Neural progenitor cell (in vitro differentiated cells): Measurements from ENCODE around the gene SRBD1. TPM values are rescaled to one million over a fixed set of nuclear protein-coding genes. Genes with fewer than 3 reads are reported as not detected.

Experiments
- DNase-seq: peaks from one replicate; pipeline ENCODE4 v3.0.0-alpha.2; 2016; ENCODE audit warnings: low spot score
- H2AFZ ChIP-seq: fragments of 200-600 bp; sonication (generic); replicated peaks from 2 replicates; pipeline ENCODE4 v1.6.1; 2016; ENCODE audit warnings: antibody characterized with exemption
- H3F3A ChIP-seq: fragments of 200-600 bp; sonication (generic); 2 replicates; pipeline ENCODE4 v1.6.1; 2016; ENCODE audit warnings: antibody characterized with exemption, low read depth
- H3K27ac ChIP-seq: fragments of 200-600 bp; sonication (generic); 2 replicates; pipeline ENCODE4 v1.5.1; 2016; ENCODE audit warnings: mild to moderate bottlenecking
- H3K27me3 ChIP-seq: fragments of 200-600 bp; sonication (generic); 2 replicates; pipeline ENCODE4 v1.6.1; 2016; ENCODE audit warnings: mild to moderate bottlenecking, moderate library complexity
- H3K36me3 ChIP-seq: fragments of 200-600 bp; sonication (generic); 2 replicates; pipeline ENCODE4 v1.5.1; 2016
- H3K4me1 ChIP-seq: fragments of 200-600 bp; sonication (generic); 2 replicates; pipeline ENCODE4 v1.6.1; 2016; ENCODE audit warnings: mixed run types
- H3K4me2 ChIP-seq: fragments of 200-600 bp; sonication (generic); 2 replicates; pipeline ENCODE4 v1.6.1; 2016
- H3K4me3 ChIP-seq: fragments of 200-600 bp; sonication (generic); 2 replicates; pipeline ENCODE4 v1.5.1; 2016
- H3K79me2 ChIP-seq: fragments of 200-600 bp; sonication (generic); 2 replicates; pipeline ENCODE4 v1.6.1; 2016; ENCODE audit warnings: low read depth
- H3K9ac ChIP-seq: fragments of 200-600 bp; sonication (generic); 2 replicates; pipeline ENCODE4 v1.6.1; 2016
- H3K9me3 ChIP-seq: fragments of 200-600 bp; sonication (generic); 2 replicates; pipeline ENCODE4 v1.5.1; 2016; ENCODE audit warnings: low read depth
- H4K20me1 ChIP-seq: fragments of 200-600 bp; sonication (generic); 2 replicates; pipeline ENCODE4 v1.6.1; 2016; ENCODE audit warnings: low read depth
- H3K27ac Mint-ChIP-seq: 3 replicates; pipeline ENCODE4 v1.8.0; 2021; ENCODE audit warnings: mixed read lengths
- H3K27me3 Mint-ChIP-seq: 2 replicates; pipeline ENCODE4 v1.8.0; 2022; ENCODE audit warnings: low read depth, mild to moderate bottlenecking, inconsistent platforms, moderate library complexity, mixed read lengths; ENCODE audit not compliant: insufficient read depth
- H3K36me3 Mint-ChIP-seq: 3 replicates; pipeline ENCODE4 v1.8.0; 2021; ENCODE audit warnings: mixed read lengths
- H3K4me1 Mint-ChIP-seq: 3 replicates; pipeline ENCODE4 v1.8.0; 2021; ENCODE audit warnings: mixed read lengths
- H3K4me3 Mint-ChIP-seq: 3 replicates; pipeline ENCODE4 v1.8.0; 2021; ENCODE audit warnings: mild to moderate bottlenecking, moderate library complexity, mixed read lengths
- H3K9me3 Mint-ChIP-seq: 3 replicates; pipeline ENCODE4 v1.8.0; 2020; ENCODE audit warnings: mixed read lengths
- EZH2 ChIP-seq: fragments of 200-600 bp; sonication (generic); IDR thresholded peaks from 2 replicates; pipeline ENCODE4 v1.6.1; 2017; ENCODE audit warnings: antibody characterized with exemption, mild to moderate bottlenecking, moderate library complexity
- EZH2phosphoT487 ChIP-seq: fragments of 200-600 bp; sonication (generic); IDR thresholded peaks from 2 replicates; pipeline ENCODE4 v1.6.1; 2017; ENCODE audit warnings: antibody characterized with exemption
- total RNA-seq: library from RNA; depleted of rRNA; stranded (reverse); fragments of >200 nt; gene quantifications from 2 replicates; pipeline ENCODE4 v1.2.3, GENCODE V29; 2015; ENCODE audit warnings: low replicate concordance
- TF ChIP-seq, protein P1 (sequence below): fragments of 200-600 bp; sonication (generic); IDR thresholded peaks from 2 replicates; pipeline ENCODE4 v1.5.1; 2017; ENCODE audit warnings: antibody characterized with exemption, mild to moderate bottlenecking

SRBD1 gene
- total RNA-seq, 1 donor from 2014 or later, result 37.2 TPM

GRCh38 chr2:45382744-45383143 lies 228.3 kb downstream of the SRBD1 start:
- no peaks in the 10 kb centered on the region for H3K27me3 Mint-ChIP-seq
- Histone ChIP-seq H3K4me2 (no peak overlapping the region), H3K27ac (no peak overlapping the region), H2AFZ (no peak overlapping the region), H3K4me1 (no peaks in the 10 kb centered on the region), H3F3A (no peaks in the 10 kb centered on the region), H3K4me3 (no peak overlapping the region), H3K9ac (no peak overlapping the region), H3K79me2 (no peaks in the 10 kb centered on the region), H3K9me3 (no peaks in the 10 kb centered on the region), H3K27me3 (no peaks in the 10 kb centered on the region), H3K36me3 (no peaks in the 10 kb centered on the region), H4K20me1 (no peaks in the 10 kb centered on the region)
- no peaks in the 10 kb centered on the region for H3K9me3 Mint-ChIP-seq
- H3K4me1 Mint-ChIP-seq, result no peaks in the 10 kb centered on the region
- DNase-seq, result no peak
- no peak overlapping the region for H3K4me3 Mint-ChIP-seq
- H3K27ac Mint-ChIP-seq, result no peak overlapping the region
- peaks cover 1% of the 10 kb centered on the region for H3K36me3 Mint-ChIP-seq
- TF ChIP-seq, protein P1, sequence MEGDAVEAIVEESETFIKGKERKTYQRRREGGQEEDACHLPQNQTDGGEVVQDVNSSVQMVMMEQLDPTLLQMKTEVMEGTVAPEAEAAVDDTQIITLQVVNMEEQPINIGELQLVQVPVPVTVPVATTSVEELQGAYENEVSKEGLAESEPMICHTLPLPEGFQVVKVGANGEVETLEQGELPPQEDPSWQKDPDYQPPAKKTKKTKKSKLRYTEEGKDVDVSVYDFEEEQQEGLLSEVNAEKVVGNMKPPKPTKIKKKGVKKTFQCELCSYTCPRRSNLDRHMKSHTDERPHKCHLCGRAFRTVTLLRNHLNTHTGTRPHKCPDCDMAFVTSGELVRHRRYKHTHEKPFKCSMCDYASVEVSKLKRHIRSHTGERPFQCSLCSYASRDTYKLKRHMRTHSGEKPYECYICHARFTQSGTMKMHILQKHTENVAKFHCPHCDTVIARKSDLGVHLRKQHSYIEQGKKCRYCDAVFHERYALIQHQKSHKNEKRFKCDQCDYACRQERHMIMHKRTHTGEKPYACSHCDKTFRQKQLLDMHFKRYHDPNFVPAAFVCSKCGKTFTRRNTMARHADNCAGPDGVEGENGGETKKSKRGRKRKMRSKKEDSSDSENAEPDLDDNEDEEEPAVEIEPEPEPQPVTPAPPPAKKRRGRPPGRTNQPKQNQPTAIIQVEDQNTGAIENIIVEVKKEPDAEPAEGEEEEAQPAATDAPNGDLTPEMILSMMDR, result no peak
- TF ChIP-seq EZH2phosphoT487, result no peak
- TF ChIP-seq EZH2, result no peak

- TF ChIP-seq EZH2phosphoT487 (no peak), EZH2 (no peak)
- TF ChIP-seq, protein P1, result no peak
- no peak overlapping the region for H2AFZ ChIP-seq
Measured at GRCh38 chr2:45380131-45380836, 230.8 kb downstream of the SRBD1 start.

GRCh38 chr2:45379399-45380087 lies 231.5 kb downstream of the SRBD1 start:
- Histone ChIP-seq H3K27me3 (no peaks in the 10 kb centered on the region), H2AFZ (no peak overlapping the region), H3K4me2 (no peak overlapping the region), H3K4me1 (no peaks in the 10 kb centered on the region), H3K9me3 (no peaks in the 10 kb centered on the region), H3K36me3 (no peaks in the 10 kb centered on the region), H3K27ac (no peak overlapping the region), H4K20me1 (no peaks in the 10 kb centered on the region), H3F3A (no peaks in the 10 kb centered on the region), H3K4me3 (no peak overlapping the region), H3K79me2 (no peaks in the 10 kb centered on the region), H3K9ac (no peak overlapping the region)
- Mint-ChIP-seq H3K36me3 (peaks cover 1% of the 10 kb centered on the region), H3K27me3 (no peaks in the 10 kb centered on the region), H3K9me3 (peaks cover 2% of the 10 kb centered on the region), H3K4me1 (no peaks in the 10 kb centered on the region), H3K27ac (no peak overlapping the region), H3K4me3 (no peak overlapping the region)
- DNase-seq, result no peak
- TF ChIP-seq EZH2 (no peak), EZH2phosphoT487 (no peak)

More at GRCh38 chr2:45380131-45380836, 230.8 kb downstream of the SRBD1 start:
- no peak for DNase-seq
- no peak overlapping the region for H3K9ac ChIP-seq
- no peaks in the 10 kb centered on the region for H4K20me1 ChIP-seq
- Mint-ChIP-seq H3K4me3 (no peak overlapping the region), H3K4me1 (no peaks in the 10 kb centered on the region), H3K9me3 (peaks cover 2% of the 10 kb centered on the region), H3K27me3 (no peaks in the 10 kb centered on the region), H3K27ac (no peak overlapping the region), H3K36me3 (peaks cover 1% of the 10 kb centered on the region)
- H3F3A ChIP-seq, result no peaks in the 10 kb centered on the region
- H3K27ac ChIP-seq, result no peak overlapping the region
- no peaks in the 10 kb centered on the region for H3K4me1 ChIP-seq
- H3K27me3 ChIP-seq, result no peaks in the 10 kb centered on the region
- H3K4me3 ChIP-seq, result no peak overlapping the region
- no peaks in the 10 kb centered on the region for H3K36me3 ChIP-seq
- no peaks in the 10 kb centered on the region for H3K79me2 ChIP-seq
- no peaks in the 10 kb centered on the region for H3K9me3 ChIP-seq
- H3K4me2 ChIP-seq, result no peak overlapping the region

DNA sequence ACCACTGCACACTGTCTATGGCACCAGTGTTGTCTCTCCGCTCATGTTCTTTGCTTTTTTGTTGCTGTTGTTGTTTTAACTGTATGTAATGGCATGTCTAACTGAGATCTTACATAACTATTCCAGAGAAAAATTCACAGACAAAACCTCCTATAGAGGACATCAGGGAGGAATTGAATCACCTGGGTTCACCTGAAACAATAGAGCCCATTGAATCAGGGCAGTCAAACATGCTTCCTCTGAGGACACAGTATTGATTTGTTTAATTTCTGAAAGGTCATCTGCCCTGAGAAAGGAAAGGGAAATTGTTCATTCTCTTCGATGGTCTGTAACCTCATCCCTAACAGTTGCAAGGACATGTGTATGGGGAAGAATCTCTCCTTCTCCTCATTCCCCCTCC lies 237.5 kb downstream of the SRBD1 start:
- Histone ChIP-seq H3K27ac (no peak overlapping the region), H3K9me3 (no peaks in the 10 kb centered on the region), H3K4me1 (no peaks in the 10 kb centered on the region), H3K27me3 (no peaks in the 10 kb centered on the region), H4K20me1 (no peaks in the 10 kb centered on the region), H3F3A (no peaks in the 10 kb centered on the region), H3K79me2 (no peaks in the 10 kb centered on the region), H3K9ac (no peak overlapping the region), H3K4me2 (no peak overlapping the region), H2AFZ (no peak overlapping the region), H3K4me3 (no peak overlapping the region), H3K36me3 (no peaks in the 10 kb centered on the region)
- no peak overlapping the region for H3K4me3 Mint-ChIP-seq
- H3K9me3 Mint-ChIP-seq, result peaks cover 2% of the 10 kb centered on the region
- TF ChIP-seq EZH2, result no peak
- TF ChIP-seq, protein P1, result no peak
- TF ChIP-seq EZH2phosphoT487, result no peak
- no peaks in the 10 kb centered on the region for H3K4me1 Mint-ChIP-seq
- DNase-seq, result no peak
- no peak overlapping the region for H3K27ac Mint-ChIP-seq
- no peaks in the 10 kb centered on the region for H3K27me3 Mint-ChIP-seq
- no peaks in the 10 kb centered on the region for H3K36me3 Mint-ChIP-seq
